Measurements from ENCODE around the gene TRH. TPM values are rescaled to one million over a fixed set of nuclear protein-coding genes. Genes with fewer than 3 reads are reported as not detected.

Gene TRH
- total and polyA plus RNA-seq, 2 donors from 2014 or later = not detected

DNA sequence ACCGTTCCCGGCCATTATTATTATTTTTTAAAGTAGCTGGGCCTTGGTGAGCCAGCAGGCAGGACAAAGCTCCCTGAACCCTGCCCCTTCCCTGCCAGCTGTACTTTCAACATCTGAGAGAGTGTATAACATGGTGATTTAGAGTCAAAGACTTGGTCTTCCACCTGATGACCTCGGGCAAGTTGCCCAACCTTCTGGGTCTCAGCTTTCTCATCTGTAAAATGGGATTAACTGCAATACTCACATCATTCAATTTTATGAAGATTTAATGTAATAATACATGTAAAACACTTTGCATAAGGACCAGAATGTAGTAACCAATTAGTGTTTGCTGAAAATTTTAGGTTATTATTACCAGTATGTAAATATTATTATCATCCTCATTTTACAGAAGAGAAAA, 11.9 kb upstream of the TRH start:
- H3K27me3 ChIP-seq (ENCODE audit: control insufficient read depth, insufficient read depth, low read length) = no peaks in the 10 kb centered on the region
- H3K4me3 ChIP-seq (ENCODE audit: low read length in 3 of 3) = no peak overlapping the region
- intact Hi-C loops (cut with DNase I) = no loop called here
- FAIRE-seq (no peak), DNase-seq (no peak)
- H3K9ac ChIP-seq (ENCODE audit: low read length in 3 of 3) = no peak overlapping the region
- no peak overlapping the region for H3K27ac ChIP-seq (ENCODE audit: low read depth in 2 of 2, low read length in 2 of 2)
- H3K36me3 ChIP-seq (ENCODE audit: control insufficient read depth in 2 of 3, insufficient read depth in 3 of 3, low read length in 3 of 3) = no peaks in the 10 kb centered on the region
- H3K4me1 ChIP-seq (ENCODE audit: control insufficient read depth in 2 of 3, insufficient read depth in 2 of 3, low read depth in 1 of 3, low read length in 3 of 3) = no peaks in the 10 kb centered on the region
- no peak for TF ChIP-seq CTCF (IDR thresholded peaks at IDR 0.05; ENCODE audit: borderline replicate concordance, extremely low read depth, insufficient read depth)
- no peaks in the 10 kb centered on the region for H3K9me3 ChIP-seq (ENCODE audit: control insufficient read depth in 2 of 3, insufficient read depth in 1 of 3, low read length in 3 of 3)

DNA sequence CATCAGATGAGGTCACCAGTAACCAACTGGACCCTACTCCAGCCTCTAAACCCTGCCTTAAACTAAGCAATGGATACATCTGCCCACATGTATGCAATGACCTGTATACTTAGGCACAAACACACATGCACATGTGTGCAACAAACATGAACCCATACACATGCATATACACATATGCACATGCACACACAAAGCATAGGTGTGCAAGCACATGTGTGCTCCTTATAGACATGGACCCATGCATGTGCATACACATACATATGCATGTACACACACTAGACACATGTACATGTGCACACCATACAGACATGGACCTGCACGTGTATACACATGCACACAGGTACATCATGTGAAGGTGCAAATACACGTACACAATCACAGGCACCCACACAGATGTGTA, 8.6 kb upstream of the TRH start:
- FAIRE-seq (no peak), DNase-seq (no peak)
- no peak overlapping the region for H3K9ac ChIP-seq (ENCODE audit: low read length in 3 of 3)
- no peaks in the 10 kb centered on the region for H3K4me1 ChIP-seq (ENCODE audit: control insufficient read depth in 2 of 3, insufficient read depth in 2 of 3, low read depth in 1 of 3, low read length in 3 of 3)
- intact Hi-C loops (cut with DNase I) = no loop called here
- no peaks in the 10 kb centered on the region for H3K9me3 ChIP-seq (ENCODE audit: control insufficient read depth in 2 of 3, insufficient read depth in 1 of 3, low read length in 3 of 3)
- no peak overlapping the region for H3K4me3 ChIP-seq (ENCODE audit: low read length in 3 of 3)
- no peak overlapping the region for H3K27ac ChIP-seq (ENCODE audit: low read depth in 2 of 2, low read length in 2 of 2)
- no peaks in the 10 kb centered on the region for H3K27me3 ChIP-seq (ENCODE audit: control insufficient read depth, insufficient read depth, low read length)
- TF ChIP-seq CTCF (IDR thresholded peaks at IDR 0.05; ENCODE audit: borderline replicate concordance, extremely low read depth, insufficient read depth) = no peak
- H3K36me3 ChIP-seq (ENCODE audit: control insufficient read depth in 2 of 3, insufficient read depth in 3 of 3, low read length in 3 of 3) = no peaks in the 10 kb centered on the region

- FAIRE-seq = no peak
Observed at GRCh38 chr3:129966876-129967275, 7.6 kb upstream of the TRH start.

More at GRCh38 chr3:129966876-129967275, 7.6 kb upstream of the TRH start:
- no peak overlapping the region for H3K9ac ChIP-seq (ENCODE audit: low read length in 3 of 3)
- no peaks in the 10 kb centered on the region for H3K9me3 ChIP-seq (ENCODE audit: control insufficient read depth in 2 of 3, insufficient read depth in 1 of 3, low read length in 3 of 3)
- H3K36me3 ChIP-seq (ENCODE audit: control insufficient read depth in 2 of 3, insufficient read depth in 3 of 3, low read length in 3 of 3) = no peaks in the 10 kb centered on the region
- H3K27ac ChIP-seq (ENCODE audit: low read depth in 2 of 2, low read length in 2 of 2) = no peak overlapping the region
- no peaks in the 10 kb centered on the region for H3K4me1 ChIP-seq (ENCODE audit: control insufficient read depth in 2 of 3, insufficient read depth in 2 of 3, low read depth in 1 of 3, low read length in 3 of 3)
- H3K4me3 ChIP-seq (ENCODE audit: low read length in 3 of 3) = no peak overlapping the region
- TF ChIP-seq CTCF (IDR thresholded peaks at IDR 0.05; ENCODE audit: borderline replicate concordance, extremely low read depth, insufficient read depth) = no peak
- intact Hi-C loops (cut with DNase I) = no loop called here
- no peak for DNase-seq
- H3K27me3 ChIP-seq (ENCODE audit: control insufficient read depth, insufficient read depth, low read length) = no peaks in the 10 kb centered on the region
